WERI-Rb-1 (cell line): ENCODE results near the gene SETD5.

Experiments
- DNase-seq: peaks from one replicate; pipeline ENCODE4 v3.0.0-alpha.2; 2020
- H3K27ac ChIP-seq: fragments of 250-450 bp; sonication (Bioruptor Pico); 2 replicates; pipeline ENCODE4 v1.5.1; 2020; ENCODE audit warnings: mild to moderate bottlenecking, moderate library complexity
- H3K27me3 ChIP-seq: fragments of 250-450 bp; sonication (Bioruptor Pico); 2 replicates; pipeline ENCODE4 v1.5.1; 2021; ENCODE audit warnings: mild to moderate bottlenecking, low read depth, moderate library complexity; ENCODE audit not compliant: insufficient read depth, severe bottlenecking
- H3K36me3 ChIP-seq: fragments of 250-450 bp; sonication (Bioruptor Pico); 2 replicates; pipeline ENCODE4 v1.5.1; 2020; ENCODE audit warnings: mild to moderate bottlenecking, moderate library complexity
- H3K4me3 ChIP-seq: 2 replicates; pipeline ENCODE4 v1.5.1; 2011; ENCODE audit warnings: low read depth, mild to moderate bottlenecking, control low read depth, low read length
- H3K9me3 ChIP-seq: fragments of 250-450 bp; sonication (Bioruptor Pico); 2 replicates; pipeline ENCODE4 v1.5.1; 2021; ENCODE audit warnings: mild to moderate bottlenecking, moderate library complexity; ENCODE audit not compliant: severe bottlenecking
- TF ChIP-seq, protein P1 (sequence below): IDR thresholded peaks from 2 replicates; pipeline ENCODE4 v1.5.1; 2011; ENCODE audit warnings: low read depth, mild to moderate bottlenecking, control low read depth, inconsistent platforms, low read length

Gene SETD5

DNA sequence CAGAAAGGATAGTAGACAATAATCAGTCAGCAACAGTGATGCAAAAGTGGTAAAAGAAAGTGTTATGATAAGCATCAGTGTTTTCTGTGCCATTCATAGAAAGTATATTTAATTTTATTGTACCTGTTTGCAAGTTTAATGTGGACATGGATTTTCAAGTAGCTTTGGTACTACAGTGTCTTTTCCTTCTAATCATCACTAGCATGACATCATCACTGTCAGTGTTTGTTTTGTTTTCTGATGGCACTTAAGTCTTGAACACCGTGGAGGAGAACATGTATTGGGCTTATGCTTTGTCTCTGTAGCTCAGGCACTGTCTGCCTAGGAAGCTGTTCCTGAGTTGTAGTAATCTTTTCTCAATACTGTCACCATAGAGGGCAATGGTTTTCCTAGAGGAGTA is 41.9 kb downstream of the SETD5 start:
- Histone ChIP-seq H3K9me3 (no peaks in the 10 kb centered on the region), H3K27ac (no peak overlapping the region), H3K4me3 (no peak overlapping the region), H3K27me3 (no peaks in the 10 kb centered on the region), H3K36me3 (peaks cover 98% of the 10 kb centered on the region)
- TF ChIP-seq, protein P1, sequence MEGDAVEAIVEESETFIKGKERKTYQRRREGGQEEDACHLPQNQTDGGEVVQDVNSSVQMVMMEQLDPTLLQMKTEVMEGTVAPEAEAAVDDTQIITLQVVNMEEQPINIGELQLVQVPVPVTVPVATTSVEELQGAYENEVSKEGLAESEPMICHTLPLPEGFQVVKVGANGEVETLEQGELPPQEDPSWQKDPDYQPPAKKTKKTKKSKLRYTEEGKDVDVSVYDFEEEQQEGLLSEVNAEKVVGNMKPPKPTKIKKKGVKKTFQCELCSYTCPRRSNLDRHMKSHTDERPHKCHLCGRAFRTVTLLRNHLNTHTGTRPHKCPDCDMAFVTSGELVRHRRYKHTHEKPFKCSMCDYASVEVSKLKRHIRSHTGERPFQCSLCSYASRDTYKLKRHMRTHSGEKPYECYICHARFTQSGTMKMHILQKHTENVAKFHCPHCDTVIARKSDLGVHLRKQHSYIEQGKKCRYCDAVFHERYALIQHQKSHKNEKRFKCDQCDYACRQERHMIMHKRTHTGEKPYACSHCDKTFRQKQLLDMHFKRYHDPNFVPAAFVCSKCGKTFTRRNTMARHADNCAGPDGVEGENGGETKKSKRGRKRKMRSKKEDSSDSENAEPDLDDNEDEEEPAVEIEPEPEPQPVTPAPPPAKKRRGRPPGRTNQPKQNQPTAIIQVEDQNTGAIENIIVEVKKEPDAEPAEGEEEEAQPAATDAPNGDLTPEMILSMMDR: no peak
- DNase-seq: no peak

DNA sequence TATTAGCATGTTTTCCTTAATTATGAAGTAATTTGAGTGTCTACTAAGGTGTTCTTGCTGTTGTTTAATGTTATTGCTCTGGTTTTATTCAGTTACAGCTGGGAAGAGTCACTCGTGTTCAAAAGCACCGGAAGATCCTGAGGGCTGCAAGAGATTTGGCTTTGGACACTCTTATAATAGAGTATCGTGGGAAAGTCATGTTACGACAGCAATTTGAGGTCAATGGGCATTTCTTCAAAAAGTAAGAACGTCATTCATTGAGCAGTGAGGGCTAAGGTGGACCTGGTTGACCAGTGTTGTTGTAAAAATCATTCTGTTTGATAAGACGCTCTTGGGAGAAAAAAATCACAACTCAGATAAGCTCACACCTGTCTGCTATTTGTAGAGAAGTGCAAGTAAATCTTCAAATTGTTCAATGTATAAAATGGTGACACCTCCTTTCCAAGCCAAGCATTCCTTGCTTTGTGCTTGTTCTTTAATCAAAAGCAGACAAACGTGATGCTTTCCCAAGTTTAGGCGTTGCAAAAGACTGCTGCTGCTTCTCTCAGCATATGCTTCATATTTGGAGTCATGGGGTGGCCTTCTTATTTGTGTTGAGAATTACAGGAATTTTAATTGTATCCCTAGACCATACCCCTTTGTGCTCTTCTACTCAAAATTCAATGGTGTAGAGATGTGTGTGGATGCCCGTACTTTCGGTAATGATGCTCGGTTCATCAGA is 44.2 kb downstream of the SETD5 start:
- H3K36me3 ChIP-seq: peaks cover 95% of the 10 kb centered on the region
- TF ChIP-seq, protein P1: no peak
- no peak overlapping the region for H3K27ac ChIP-seq

DNA sequence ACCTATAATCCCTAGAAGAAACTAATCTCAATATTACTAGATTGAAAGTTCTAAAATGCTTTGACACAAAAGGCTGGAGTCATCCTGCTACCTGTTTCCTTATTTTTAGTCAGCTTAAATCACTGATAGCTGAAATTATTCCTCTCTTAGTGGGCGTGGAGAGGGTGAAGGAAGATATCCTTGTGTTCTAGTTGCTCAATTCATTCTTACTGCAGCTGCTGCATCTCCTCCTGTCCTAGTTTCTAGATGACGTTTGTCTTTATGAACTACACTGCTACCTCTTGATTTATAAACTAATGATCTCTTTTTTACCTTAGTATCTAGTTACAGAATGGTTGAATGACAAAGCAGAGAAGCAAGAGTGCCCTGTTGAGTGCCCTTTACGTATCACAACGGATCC is 50.7 kb downstream of the SETD5 start:
- no peaks in the 10 kb centered on the region for H3K9me3 ChIP-seq
- no peak overlapping the region for H3K4me3 ChIP-seq
- no peak for DNase-seq
- TF ChIP-seq, protein P1: no peak
- H3K36me3 ChIP-seq: peaks cover 93% of the 10 kb centered on the region
- H3K27me3 ChIP-seq: no peaks in the 10 kb centered on the region
- H3K27ac ChIP-seq: no peak overlapping the region

More for the DNA sequence above, 44.2 kb downstream of the SETD5 start:
- DNase-seq: no peak
- Histone ChIP-seq H3K9me3 (no peaks in the 10 kb centered on the region), H3K4me3 (no peak overlapping the region), H3K27me3 (no peaks in the 10 kb centered on the region)

DNA sequence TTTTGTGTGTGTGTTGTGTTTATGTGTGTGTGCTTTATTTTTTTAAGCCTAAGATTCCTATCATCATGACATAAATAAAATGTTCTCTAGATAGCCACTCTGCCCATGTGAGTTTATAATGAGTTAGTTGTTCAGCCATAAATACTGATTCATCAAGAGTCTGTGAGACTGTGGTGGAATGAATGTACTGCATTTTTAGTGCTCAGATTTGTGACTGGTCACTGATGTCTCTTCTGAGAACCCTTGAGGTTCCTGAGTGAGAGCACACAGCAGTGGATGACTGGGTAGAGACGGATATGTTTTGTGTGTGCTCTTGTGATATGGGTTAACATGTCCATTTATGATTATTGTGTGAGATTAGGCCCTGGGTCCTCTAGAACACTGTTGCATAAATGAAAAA is 51.2 kb downstream of the SETD5 start:
- no peak for DNase-seq
- peaks cover 93% of the 10 kb centered on the region for H3K36me3 ChIP-seq
- TF ChIP-seq, protein P1: no peak
- no peaks in the 10 kb centered on the region for H3K27me3 ChIP-seq
- no peak overlapping the region for H3K27ac ChIP-seq
- H3K9me3 ChIP-seq: no peaks in the 10 kb centered on the region
- H3K4me3 ChIP-seq: no peak overlapping the region

DNA sequence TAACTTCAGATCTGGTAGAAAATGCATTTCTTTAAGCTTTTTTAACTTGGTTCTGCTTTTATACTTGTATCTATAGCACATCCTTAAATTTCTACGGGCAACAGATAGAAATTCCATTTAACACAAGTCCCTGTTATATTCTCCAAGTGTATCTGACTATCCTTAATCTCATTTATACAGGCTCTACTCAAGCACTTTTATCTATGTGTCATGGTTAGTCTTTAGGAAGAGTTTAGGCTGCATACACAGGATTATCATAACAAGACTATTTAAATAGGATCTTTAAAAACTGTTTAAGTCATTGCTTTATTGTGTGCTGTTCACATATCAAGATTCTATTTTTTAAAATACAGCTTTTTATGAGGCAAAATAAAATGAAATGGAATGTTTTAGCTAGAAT is 52.7 kb downstream of the SETD5 start:
- no peak overlapping the region for H3K27ac ChIP-seq
- TF ChIP-seq, protein P1: no peak
- peaks cover 89% of the 10 kb centered on the region for H3K36me3 ChIP-seq
- no peaks in the 10 kb centered on the region for H3K27me3 ChIP-seq
- no peak overlapping the region for H3K4me3 ChIP-seq
- no peaks in the 10 kb centered on the region for H3K9me3 ChIP-seq
- no peak for DNase-seq

DNA sequence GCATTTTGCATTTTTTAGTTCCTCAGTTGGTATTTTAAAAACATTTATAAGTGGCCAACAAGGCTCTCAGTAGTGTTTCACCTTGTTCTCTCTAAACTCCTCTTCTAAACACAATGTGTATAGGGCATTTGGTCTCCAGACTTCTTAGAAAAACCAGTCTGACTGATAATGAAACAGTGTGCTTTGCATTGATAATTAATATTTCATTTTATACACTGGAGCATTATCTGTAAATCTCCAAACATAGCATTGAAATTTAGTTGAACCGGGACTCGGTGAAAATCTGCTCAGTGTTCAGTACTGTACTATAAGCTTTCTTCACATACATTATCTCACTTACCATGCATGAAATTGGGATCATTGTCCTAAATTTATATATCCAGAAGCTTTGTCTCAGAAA is 53.6 kb downstream of the SETD5 start:
- Histone ChIP-seq H3K36me3 (peaks cover 92% of the 10 kb centered on the region), H3K4me3 (no peak overlapping the region)
- no peak for DNase-seq

More for the DNA sequence above, 53.6 kb downstream of the SETD5 start:
- TF ChIP-seq, protein P1: no peak
- Histone ChIP-seq H3K27ac (no peak overlapping the region), H3K9me3 (no peaks in the 10 kb centered on the region), H3K27me3 (no peaks in the 10 kb centered on the region)
